WTC11 (cell line): ENCODE results near the gene SFT2D3.

Experiments
- ELF4 ChIP-seq: sonication (generic); formaldehyde crosslinking; IDR thresholded peaks from 2 replicates; pipeline ENCODE4 v1.8.1; 2022; ENCODE audit warnings: low read depth, mild to moderate bottlenecking, moderate library complexity, missing genetic modification reagents
- JUN ChIP-seq: sonication (generic); formaldehyde crosslinking; IDR thresholded peaks from 2 replicates; pipeline ENCODE4 v1.8.0; 2023; ENCODE audit warnings: mild to moderate bottlenecking, missing genetic modification reagents
- KAT7 ChIP-seq: sonication (generic); formaldehyde crosslinking; IDR thresholded peaks from 2 replicates; pipeline ENCODE4 v1.8.1; 2023; ENCODE audit warnings: missing genetic modification reagents, mild to moderate bottlenecking, borderline replicate concordance
- SMAD4 ChIP-seq: sonication (generic); formaldehyde crosslinking; IDR thresholded peaks from 2 replicates; pipeline ENCODE4 v1.8.0; 2022; ENCODE audit warnings: mild to moderate bottlenecking, missing genetic modification reagents
- TCF7 ChIP-seq: sonication (generic); formaldehyde crosslinking; IDR thresholded peaks from 2 replicates; pipeline ENCODE4 v1.8.0; 2022; ENCODE audit warnings: mild to moderate bottlenecking, low read depth, missing genetic modification reagents, moderate library complexity
- TEAD4 ChIP-seq: sonication (generic); formaldehyde crosslinking; IDR thresholded peaks from 2 replicates; pipeline ENCODE4 v1.8.0; 2022; ENCODE audit warnings: mild to moderate bottlenecking, missing genetic modification reagents
- ZNF317 ChIP-seq: sonication (generic); formaldehyde crosslinking; IDR thresholded peaks from 2 replicates; pipeline ENCODE4 v1.8.1; 2023; ENCODE audit warnings: low read depth, mild to moderate bottlenecking, moderate library complexity, missing genetic modification reagents, borderline replicate concordance
- TF ChIP-seq, protein P1 (sequence below): fragments of 200-600 bp; IDR thresholded peaks from 2 replicates; pipeline ENCODE4 v1.8.0; 2022; ENCODE audit warnings: antibody characterized with exemption
- TF ChIP-seq, protein P2 (sequence below): sonication (generic); formaldehyde crosslinking; IDR thresholded peaks from 2 replicates; pipeline ENCODE4 v1.8.1; 2023; ENCODE audit warnings: mild to moderate bottlenecking, missing genetic modification reagents, moderate library complexity
- TF ChIP-seq, protein P3 (sequence below): sonication (generic); formaldehyde crosslinking; IDR thresholded peaks from 2 replicates; pipeline ENCODE4 v1.8.1; 2022; ENCODE audit warnings: low read depth, mild to moderate bottlenecking, moderate library complexity, missing genetic modification reagents, borderline replicate concordance
- TF ChIP-seq, protein P4 (sequence below): sonication (generic); formaldehyde crosslinking; IDR thresholded peaks from 2 replicates; pipeline ENCODE4 v1.8.1; 2023; ENCODE audit warnings: mild to moderate bottlenecking, moderate library complexity, missing genetic modification reagents

DNA sequence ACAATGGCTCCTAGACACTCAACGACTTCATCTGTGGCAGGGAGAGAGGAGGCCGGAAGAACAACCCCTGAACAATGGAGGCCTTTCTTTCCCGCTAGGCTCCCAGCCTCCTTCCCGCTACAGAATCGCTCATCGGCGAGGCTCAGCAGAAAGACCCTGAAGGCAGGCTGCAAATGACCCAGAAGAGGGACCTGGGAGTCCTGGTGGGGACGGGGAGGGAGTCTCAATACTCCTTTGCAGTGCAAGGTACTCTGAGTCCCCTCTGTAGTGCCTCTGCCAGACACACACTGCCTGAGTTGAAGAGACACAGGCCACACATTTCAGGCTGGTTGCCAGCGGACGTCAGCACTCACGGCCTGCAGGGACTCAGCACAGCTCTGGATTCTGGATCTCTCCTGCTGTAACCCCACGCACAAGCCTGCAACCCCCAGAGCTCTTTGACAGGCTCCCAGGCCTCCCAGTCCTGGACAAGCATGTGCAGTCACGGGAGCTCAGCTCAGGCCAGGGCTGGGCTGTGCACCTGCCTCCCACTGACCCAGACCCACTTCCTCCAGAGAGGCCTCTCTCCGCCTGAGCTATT lies 49.2 kb upstream of the SFT2D3 start:
- TF ChIP-seq TCF7 (CRISPR knock-in tag) = no peak
- TF ChIP-seq, protein P1, sequence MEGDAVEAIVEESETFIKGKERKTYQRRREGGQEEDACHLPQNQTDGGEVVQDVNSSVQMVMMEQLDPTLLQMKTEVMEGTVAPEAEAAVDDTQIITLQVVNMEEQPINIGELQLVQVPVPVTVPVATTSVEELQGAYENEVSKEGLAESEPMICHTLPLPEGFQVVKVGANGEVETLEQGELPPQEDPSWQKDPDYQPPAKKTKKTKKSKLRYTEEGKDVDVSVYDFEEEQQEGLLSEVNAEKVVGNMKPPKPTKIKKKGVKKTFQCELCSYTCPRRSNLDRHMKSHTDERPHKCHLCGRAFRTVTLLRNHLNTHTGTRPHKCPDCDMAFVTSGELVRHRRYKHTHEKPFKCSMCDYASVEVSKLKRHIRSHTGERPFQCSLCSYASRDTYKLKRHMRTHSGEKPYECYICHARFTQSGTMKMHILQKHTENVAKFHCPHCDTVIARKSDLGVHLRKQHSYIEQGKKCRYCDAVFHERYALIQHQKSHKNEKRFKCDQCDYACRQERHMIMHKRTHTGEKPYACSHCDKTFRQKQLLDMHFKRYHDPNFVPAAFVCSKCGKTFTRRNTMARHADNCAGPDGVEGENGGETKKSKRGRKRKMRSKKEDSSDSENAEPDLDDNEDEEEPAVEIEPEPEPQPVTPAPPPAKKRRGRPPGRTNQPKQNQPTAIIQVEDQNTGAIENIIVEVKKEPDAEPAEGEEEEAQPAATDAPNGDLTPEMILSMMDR = no peak
- no peak for TF ChIP-seq ZNF317 (CRISPR knock-in tag)
- TF ChIP-seq JUN (CRISPR knock-in tag) = no peak
- TF ChIP-seq TEAD4 (CRISPR knock-in tag) = no peak
- TF ChIP-seq, protein P2, sequence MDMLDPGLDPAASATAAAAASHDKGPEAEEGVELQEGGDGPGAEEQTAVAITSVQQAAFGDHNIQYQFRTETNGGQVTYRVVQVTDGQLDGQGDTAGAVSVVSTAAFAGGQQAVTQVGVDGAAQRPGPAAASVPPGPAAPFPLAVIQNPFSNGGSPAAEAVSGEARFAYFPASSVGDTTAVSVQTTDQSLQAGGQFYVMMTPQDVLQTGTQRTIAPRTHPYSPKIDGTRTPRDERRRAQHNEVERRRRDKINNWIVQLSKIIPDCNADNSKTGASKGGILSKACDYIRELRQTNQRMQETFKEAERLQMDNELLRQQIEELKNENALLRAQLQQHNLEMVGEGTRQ = no peak
- TF ChIP-seq KAT7 (CRISPR knock-in tag) = no peak
- TF ChIP-seq, protein P3, sequence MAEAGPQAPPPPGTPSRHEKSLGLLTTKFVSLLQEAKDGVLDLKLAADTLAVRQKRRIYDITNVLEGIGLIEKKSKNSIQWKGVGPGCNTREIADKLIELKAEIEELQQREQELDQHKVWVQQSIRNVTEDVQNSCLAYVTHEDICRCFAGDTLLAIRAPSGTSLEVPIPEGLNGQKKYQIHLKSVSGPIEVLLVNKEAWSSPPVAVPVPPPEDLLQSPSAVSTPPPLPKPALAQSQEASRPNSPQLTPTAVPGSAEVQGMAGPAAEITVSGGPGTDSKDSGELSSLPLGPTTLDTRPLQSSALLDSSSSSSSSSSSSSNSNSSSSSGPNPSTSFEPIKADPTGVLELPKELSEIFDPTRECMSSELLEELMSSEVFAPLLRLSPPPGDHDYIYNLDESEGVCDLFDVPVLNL (CRISPR knock-in tag) = no peak
- TF ChIP-seq, protein P4, sequence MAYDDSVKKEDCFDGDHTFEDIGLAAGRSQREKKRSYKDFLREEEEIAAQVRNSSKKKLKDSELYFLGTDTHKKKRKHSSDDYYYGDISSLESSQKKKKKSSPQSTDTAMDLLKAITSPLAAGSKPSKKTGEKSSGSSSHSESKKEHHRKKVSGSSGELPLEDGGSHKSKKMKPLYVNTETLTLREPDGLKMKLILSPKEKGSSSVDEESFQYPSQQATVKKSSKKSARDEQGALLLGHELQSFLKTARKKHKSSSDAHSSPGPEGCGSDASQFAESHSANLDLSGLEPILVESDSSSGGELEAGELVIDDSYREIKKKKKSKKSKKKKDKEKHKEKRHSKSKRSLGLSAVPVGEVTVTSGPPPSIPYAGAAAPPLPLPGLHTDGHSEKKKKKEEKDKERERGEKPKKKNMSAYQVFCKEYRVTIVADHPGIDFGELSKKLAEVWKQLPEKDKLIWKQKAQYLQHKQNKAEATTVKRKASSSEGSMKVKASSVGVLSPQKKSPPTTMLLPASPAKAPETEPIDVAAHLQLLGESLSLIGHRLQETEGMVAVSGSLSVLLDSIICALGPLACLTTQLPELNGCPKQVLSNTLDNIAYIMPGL (CRISPR knock-in tag) = no peak
- no peak for TF ChIP-seq SMAD4
- TF ChIP-seq ELF4 (CRISPR knock-in tag) = no peak
